ENCODE measurements around the gene TESK2.
"Not testable (repeated sequence)": the region's sequence is repeated elsewhere in the genome, so short reads cannot be mapped to it uniquely, and the experiment has no call there.

Gene TESK2

DNA sequence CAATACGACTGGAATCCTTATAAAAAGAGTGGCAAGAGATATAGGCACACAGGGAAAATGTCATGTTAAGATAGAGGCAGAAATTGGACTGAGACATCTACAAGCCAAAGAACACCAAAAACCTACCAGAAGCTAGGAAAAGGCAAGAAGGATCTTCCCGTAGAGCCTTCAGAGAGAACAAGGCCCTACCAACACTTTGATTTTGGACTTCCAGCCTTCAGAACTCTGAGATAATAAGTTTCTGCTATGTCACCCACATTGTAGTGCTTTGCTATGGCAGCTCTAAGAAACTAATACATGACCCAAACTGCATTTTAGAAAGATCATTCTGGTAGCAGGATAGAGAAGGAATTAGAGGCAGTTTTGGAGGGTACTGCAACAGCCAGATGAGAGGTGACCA is 126.7 kb downstream of the TESK2 start:
- Histone ChIP-seq H4K20me1 (no peaks in the 10 kb centered on the region), H3K4me2 (no peak overlapping the region), H3K4me3 (no peak overlapping the region), H3K9ac (no peak overlapping the region), H3K9me3 (no peaks in the 10 kb centered on the region), H3K27ac (no peak overlapping the region), H3K4me1 (peaks cover 16% of the 10 kb centered on the region), H3K27me3 (no peaks in the 10 kb centered on the region), H3K36me3 (no peaks in the 10 kb centered on the region)
- TF ChIP-seq Cebpa-rat (IDR thresholded peaks at IDR 0.05): no peak

DNA sequence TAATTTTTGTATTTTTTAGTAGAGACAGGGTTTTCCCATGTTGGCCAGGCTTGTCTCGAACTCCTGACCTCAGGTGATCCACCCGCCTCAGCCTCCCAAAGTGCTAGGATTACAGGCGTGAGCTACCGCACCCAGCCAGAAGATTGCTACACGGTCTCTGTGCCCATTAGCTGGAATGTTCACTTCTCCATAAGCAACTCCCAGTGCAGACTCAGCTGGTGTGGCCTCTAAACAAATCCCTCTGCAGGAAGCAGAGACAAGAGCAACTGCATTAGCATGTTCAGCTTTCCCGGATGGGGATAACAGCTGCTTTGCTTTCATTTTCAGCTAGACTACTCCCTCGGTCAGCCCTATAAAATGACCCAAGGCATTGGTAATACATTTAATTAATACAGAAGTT is 130.0 kb downstream of the TESK2 start:
- H3K4me3 ChIP-seq, H3K27ac ChIP-seq, H3K27me3 ChIP-seq, H3K36me3 ChIP-seq, H3K9me3 ChIP-seq, H4K20me1 ChIP-seq: not testable (repeated sequence)
- Histone ChIP-seq H3K9ac (peak overlapping the region; percentile 6; the same call in 1 of the 2 replicates), H3K4me2 (peak overlapping the region; percentile 28), H3K4me1 (peaks cover 16% of the 10 kb centered on the region)

DNA sequence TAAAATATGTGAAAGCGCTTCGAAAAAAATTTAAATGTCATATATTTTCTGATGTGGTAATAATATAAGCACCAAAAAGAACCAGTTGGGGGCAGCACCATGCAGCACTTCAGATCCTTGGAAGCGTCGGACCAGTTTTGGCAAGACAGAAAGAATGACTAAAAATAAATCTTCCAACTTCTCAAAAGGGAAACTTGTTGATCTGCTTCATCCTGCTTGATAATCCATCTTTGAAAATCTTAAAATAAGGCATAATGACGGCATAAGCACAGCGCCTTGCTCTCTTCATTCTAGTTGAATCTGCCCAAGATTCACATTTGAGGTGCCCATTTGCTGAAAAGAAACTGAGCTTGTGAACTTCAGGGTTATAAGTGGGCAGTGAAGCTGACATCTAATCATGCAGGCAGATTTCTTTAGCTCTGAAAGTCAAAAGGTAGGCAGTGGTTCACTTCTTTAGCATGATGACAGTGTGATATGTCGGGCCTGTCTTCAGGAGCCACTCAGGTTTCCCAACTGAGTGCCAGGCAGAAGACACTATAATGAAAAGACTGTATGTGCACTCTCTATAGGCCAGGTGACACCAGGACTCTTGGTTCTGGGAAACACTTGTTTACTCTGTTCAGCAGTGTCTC is 131.0 kb downstream of the TESK2 start:
- no peaks in the 10 kb centered on the region for H3K36me3 ChIP-seq
- no peak for TF ChIP-seq Cebpa-rat (IDR thresholded peaks at IDR 0.05)
- H3K4me1 ChIP-seq: peaks cover 16% of the 10 kb centered on the region
- H3K27me3 ChIP-seq: no peaks in the 10 kb centered on the region
- H3K9me3 ChIP-seq: no peaks in the 10 kb centered on the region
- H3K9ac ChIP-seq: 0 out of 2 replicates have a peak overlapping the region, but pooled peaks have one; percentile 20
- no peak overlapping the region for H3K4me3 ChIP-seq
- no peak overlapping the region for H3K27ac ChIP-seq
- no peaks in the 10 kb centered on the region for H4K20me1 ChIP-seq
- H3K4me2 ChIP-seq: peak overlapping the region; percentile 51

DNA sequence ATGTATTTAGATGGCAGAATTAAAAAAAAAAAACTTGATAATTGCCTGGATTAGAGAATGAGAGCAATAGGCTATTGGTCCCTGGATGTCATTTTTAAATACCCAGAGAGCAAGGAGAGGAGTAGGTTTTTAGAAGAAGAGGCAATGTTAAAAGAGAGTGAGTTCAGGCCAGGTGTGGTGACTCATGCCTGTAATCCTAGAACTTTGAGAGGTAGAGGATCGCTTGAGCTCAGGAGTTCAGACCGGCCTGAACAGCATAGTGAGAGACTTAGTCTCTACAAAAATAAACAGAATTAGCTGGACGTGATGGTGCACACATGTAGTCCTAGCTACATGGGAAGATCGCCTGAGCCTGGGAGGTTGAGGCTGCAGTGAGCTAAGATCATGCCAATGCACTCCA is 134.8 kb downstream of the TESK2 start:
- peaks cover 15% of the 10 kb centered on the region for H3K4me1 ChIP-seq
- H3K4me2 ChIP-seq: no peak overlapping the region
- no peak overlapping the region for H3K27ac ChIP-seq
- H3K9ac ChIP-seq: no peak overlapping the region
- H4K20me1 ChIP-seq: no peaks in the 10 kb centered on the region
- H3K9me3 ChIP-seq: no peaks in the 10 kb centered on the region
- no peak for TF ChIP-seq Cebpa-rat (IDR thresholded peaks at IDR 0.05)
- no peaks in the 10 kb centered on the region for H3K27me3 ChIP-seq
- H3K36me3 ChIP-seq: no peaks in the 10 kb centered on the region
- no peak overlapping the region for H3K4me3 ChIP-seq

DNA sequence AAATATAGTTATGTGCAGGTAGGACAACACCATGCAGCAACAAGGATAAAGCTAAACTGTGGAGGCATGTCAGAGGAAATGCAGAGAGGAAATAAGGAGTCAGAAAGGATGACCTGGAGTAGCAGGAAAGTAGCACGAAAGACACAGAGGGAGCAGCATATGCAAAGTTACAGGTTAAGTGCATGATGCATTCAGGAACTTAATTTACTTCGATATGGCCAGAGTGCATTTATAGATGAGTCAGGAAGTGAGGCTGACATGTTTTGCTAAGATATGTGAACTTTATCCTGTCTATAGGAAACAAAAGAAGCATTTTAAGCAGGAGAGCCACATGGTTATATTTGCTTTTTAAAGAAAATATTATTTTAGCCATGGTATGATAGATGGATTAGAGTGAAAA is 135.3 kb downstream of the TESK2 start:
- H3K9ac ChIP-seq: no peak overlapping the region
- H3K4me1 ChIP-seq: peaks cover 10% of the 10 kb centered on the region
- no peak overlapping the region for H3K4me2 ChIP-seq
- no peaks in the 10 kb centered on the region for H3K27me3 ChIP-seq
- no peak overlapping the region for H3K4me3 ChIP-seq
- H4K20me1 ChIP-seq: no peaks in the 10 kb centered on the region
- no peak overlapping the region for H3K27ac ChIP-seq
- H3K36me3 ChIP-seq: no peaks in the 10 kb centered on the region
- no peak for TF ChIP-seq Cebpa-rat (IDR thresholded peaks at IDR 0.05)
- no peaks in the 10 kb centered on the region for H3K9me3 ChIP-seq

DNA sequence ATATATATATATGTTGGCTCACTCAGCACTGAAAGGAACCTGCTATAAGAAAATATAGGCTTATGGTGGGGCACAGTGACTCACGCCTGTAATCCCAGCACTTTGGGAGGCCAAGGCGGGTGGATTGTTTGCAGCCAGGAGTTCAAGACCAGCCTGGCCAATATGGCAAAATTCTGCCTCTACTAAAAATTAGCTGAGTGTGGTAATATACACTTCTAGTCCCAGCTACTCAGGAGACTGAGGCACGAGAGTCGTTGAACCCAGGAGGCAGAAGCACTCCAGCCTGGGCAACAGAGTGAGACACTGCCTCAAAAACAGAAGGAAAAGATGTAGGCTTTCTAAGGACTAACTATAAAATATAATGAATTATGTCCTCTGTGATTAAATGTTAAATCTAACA is 136.1 kb downstream of the TESK2 start:
- Histone ChIP-seq H3K27me3 (no peaks in the 10 kb centered on the region), H3K4me2 (no peak overlapping the region), H3K9me3 (no peaks in the 10 kb centered on the region), H3K27ac (no peak overlapping the region), H3K36me3 (no peaks in the 10 kb centered on the region), H4K20me1 (no peaks in the 10 kb centered on the region), H3K9ac (no peak overlapping the region), H3K4me1 (peaks cover 1% of the 10 kb centered on the region; the same call in 1 of the 2 replicates), H3K4me3 (no peak overlapping the region)
- no peak for TF ChIP-seq Cebpa-rat (IDR thresholded peaks at IDR 0.05)

DNA sequence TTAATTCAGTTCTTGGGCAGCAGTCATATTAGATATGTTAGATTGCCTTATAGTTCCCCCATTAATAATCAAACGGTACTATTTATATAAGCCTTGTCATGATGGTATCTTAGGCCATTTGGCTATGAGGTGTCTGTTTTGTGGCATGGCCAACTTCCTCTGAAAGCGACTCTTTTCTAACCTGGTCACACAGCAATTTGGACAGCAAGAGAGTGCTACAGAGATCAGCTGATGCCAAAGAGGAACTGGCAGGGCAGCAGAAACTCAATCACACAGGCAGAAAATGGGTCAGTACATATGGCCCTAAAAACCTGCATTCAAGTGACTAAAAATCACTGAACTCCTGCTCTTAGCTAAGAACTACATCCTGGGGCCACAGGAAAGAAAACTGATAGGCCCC is 137.3 kb downstream of the TESK2 start:
- no peak overlapping the region for H3K9ac ChIP-seq
- H3K9me3 ChIP-seq: no peaks in the 10 kb centered on the region

DNA sequence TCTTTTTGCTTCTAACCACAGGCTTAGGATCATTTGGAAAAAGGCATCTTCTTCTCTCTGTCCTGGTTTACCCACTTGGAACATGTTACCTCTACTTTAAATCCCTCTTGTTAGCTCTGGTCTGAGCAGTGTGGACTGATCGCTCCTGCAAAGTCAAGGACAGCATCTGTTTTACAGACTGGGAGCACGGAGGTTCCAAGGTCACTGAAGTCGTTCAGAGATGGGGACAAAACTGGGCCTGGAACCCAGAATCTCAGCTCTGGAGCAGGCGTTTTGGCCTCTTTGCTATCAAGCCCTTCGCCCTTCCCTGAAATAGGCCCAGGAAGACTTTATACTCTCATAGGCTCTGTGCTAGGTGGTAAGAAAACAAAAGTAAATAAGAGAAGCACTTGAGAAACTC is 139.5 kb downstream of the TESK2 start:
- no peak for TF ChIP-seq Cebpa-rat (IDR thresholded peaks at IDR 0.05)
- no peaks in the 10 kb centered on the region for H3K9me3 ChIP-seq
- no peak overlapping the region for H3K9ac ChIP-seq

More for the DNA sequence above, 137.3 kb downstream of the TESK2 start:
- Histone ChIP-seq H3K27ac (no peak overlapping the region), H3K27me3 (no peaks in the 10 kb centered on the region), H3K36me3 (no peaks in the 10 kb centered on the region), H3K4me1 (no peaks in the 10 kb centered on the region), H4K20me1 (no peaks in the 10 kb centered on the region), H3K4me3 (no peak overlapping the region), H3K4me2 (no peak overlapping the region)
- TF ChIP-seq Cebpa-rat (IDR thresholded peaks at IDR 0.05): no peak

DNA sequence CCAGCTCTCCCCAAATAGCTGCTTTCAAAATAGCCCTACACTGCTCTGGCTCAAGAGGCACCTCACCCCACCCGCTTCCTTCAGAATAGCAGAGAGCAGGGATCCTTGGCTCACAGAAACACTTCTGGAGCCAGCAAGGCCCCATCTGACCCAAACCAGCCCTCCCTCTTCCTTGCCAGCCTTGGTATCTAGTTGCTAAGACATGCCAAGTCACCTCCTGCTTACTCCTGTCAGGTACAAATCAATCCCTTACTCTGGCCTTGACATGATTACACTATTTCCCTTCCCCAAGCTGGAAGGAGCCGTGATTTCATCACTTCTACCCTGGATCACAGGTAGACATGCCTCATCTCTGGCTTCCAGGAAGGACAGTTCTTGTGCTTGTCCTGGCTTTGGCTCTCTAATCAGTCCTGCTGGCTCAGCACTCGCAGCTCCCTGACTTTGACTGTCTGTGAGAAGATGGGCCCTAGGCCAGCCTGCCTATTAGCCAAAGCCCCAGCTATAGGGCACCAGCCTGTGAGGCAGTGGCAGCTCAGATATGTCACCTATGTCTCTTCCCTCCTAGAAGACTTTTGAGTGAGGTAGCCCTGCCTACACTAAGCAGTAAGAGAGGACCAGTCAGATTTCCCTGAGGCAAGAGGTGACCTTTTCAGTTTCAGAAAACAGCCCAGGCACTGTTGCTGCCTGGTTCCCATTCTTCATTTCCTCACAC is 141.8 kb downstream of the TESK2 start:
- Histone ChIP-seq H3K36me3 (peaks cover 27% of the 10 kb centered on the region), H4K20me1 (no peaks in the 10 kb centered on the region), H3K9ac (no peak overlapping the region), H3K9me3 (no peaks in the 10 kb centered on the region), H3K27ac (no peak overlapping the region), H3K4me1 (no peaks in the 10 kb centered on the region), H3K27me3 (no peaks in the 10 kb centered on the region), H3K4me3 (no peak overlapping the region), H3K4me2 (no peak overlapping the region)
- TF ChIP-seq Cebpa-rat (IDR thresholded peaks at IDR 0.05): no peak

More for the DNA sequence above, 139.5 kb downstream of the TESK2 start:
- no peak overlapping the region for H3K4me3 ChIP-seq
- H4K20me1 ChIP-seq: no peaks in the 10 kb centered on the region
- H3K36me3 ChIP-seq: peaks cover 3% of the 10 kb centered on the region
- H3K4me1 ChIP-seq: no peaks in the 10 kb centered on the region
- no peak overlapping the region for H3K4me2 ChIP-seq
- H3K27me3 ChIP-seq: no peaks in the 10 kb centered on the region
- H3K27ac ChIP-seq: no peak overlapping the region

DNA sequence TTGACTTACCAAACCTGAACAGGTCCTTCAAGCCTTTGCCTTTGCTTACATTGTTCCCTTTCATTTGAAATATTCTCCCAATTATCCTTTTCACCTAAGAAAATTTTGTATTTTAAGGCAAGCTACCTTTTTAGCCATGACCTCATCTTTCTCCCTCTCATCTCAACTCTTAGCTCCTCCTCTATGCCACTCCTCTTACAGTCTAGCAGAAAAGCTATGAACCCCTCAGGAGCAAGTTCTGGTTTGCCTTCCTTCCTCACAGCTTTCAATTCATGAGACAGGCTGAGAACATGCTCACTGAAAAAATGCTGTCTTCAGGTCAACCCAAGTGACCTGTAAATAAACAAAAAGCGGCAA is 142.4 kb downstream of the TESK2 start:
- no peak overlapping the region for H3K4me3 ChIP-seq
- H3K9ac ChIP-seq: no peak overlapping the region
- no peak for TF ChIP-seq Cebpa-rat (IDR thresholded peaks at IDR 0.05)
- H3K4me1 ChIP-seq: no peaks in the 10 kb centered on the region
- no peaks in the 10 kb centered on the region for H3K27me3 ChIP-seq
- no peaks in the 10 kb centered on the region for H4K20me1 ChIP-seq
- peaks cover 32% of the 10 kb centered on the region for H3K36me3 ChIP-seq
- H3K9me3 ChIP-seq: no peaks in the 10 kb centered on the region
- no peak overlapping the region for H3K4me2 ChIP-seq
- no peak overlapping the region for H3K27ac ChIP-seq
